Measurements from ENCODE around the gene SYT13. TPM values are rescaled to one million over a fixed set of nuclear protein-coding genes. Genes with fewer than 3 reads are reported as not detected.

SYT13 gene
- total RNA-seq, 2 experiments from 2014 or later: not detected

DNA sequence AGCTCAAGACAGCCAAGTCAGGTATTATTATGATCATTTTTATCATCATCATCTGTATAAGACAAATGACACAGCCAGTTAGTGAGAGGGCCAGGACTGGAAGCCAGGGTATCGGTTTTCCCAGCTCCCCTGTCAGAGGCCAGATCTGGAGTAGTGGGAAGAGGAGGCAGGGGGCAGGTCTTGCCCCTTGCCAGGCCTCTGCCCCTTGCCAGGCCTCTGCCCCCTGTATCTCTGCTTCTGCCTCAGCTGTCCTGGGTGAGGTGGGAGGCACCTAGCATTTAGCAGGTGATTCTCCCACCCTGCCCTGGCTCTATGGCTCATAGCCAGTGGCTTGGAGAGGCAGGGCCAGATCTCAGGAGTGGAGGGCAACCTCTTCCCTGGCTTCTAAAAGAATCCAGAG, 72.4 kb downstream of the SYT13 start:
- no peak overlapping the region for H3K4me3 Mint-ChIP-seq
- no peak overlapping the region for H3K27ac Mint-ChIP-seq
- H3K9me3 Mint-ChIP-seq: no peaks in the 10 kb centered on the region
- CTCF ChIA-PET: interaction anchor here (1.1 kb wide), 1 partner anchor 11 kb away, joined by 3 read pairs; no protein-coding TSS in a partner anchor
- H3K36me3 Mint-ChIP-seq (ENCODE audit: low read depth): no peaks in the 10 kb centered on the region
- no peak for DNase-seq
- no peaks in the 10 kb centered on the region for H3K27me3 Mint-ChIP-seq
- H3K4me1 Mint-ChIP-seq: peaks cover 11% of the 10 kb centered on the region
- POLR2A ChIA-PET: no interaction called here

GRCh38 chr11:45213316-45213665, 72.8 kb downstream of the SYT13 start:
- Mint-ChIP-seq H3K9me3 (no peaks in the 10 kb centered on the region), H3K4me1 (peaks cover 11% of the 10 kb centered on the region), H3K27ac (no peak overlapping the region), H3K4me3 (no peak overlapping the region), H3K27me3 (no peaks in the 10 kb centered on the region), H3K36me3 (ENCODE audit: low read depth) (no peaks in the 10 kb centered on the region)
- CTCF ChIA-PET: interaction anchor here (1.1 kb wide), 1 partner anchor 11 kb away, joined by 3 read pairs; no protein-coding TSS in a partner anchor
- POLR2A ChIA-PET: no interaction called here
- DNase-seq: no peak

DNA sequence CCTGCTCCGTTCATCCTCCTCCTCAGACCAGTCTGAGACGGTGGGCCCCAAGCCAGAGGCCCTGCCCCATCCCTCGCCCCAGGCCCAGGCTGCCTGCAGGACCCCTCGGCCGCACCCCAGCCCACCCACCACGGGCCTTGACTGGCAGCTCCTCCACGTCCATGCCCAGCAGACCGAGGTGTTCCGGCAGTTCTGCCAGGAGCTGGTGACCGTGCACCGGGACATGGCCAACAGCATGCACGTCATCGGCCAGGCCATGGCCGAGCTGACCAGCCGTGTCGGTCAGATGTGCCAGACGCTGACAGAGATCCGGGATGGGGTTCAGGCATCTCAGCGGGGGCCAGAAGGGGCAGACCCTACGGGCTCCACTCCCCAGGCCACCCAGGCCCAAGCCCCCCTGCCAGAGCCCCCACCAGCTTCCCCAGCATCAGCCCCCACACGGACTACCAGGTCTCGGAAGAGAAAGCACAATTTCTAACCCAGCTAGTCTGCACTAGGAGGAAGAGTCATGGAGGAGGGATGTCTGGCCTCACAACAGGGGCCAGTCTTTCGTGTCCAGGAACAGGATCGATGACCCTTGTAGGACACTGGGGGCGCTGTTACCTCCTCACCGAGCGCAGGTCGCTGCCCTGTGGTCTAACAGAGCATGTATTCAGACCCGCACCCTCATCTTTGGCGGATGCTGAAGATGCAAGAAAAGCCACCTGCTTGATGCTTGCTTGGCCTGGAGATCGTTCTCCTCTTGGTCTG, 73.4 kb downstream of the SYT13 start:
- POLR2A ChIA-PET: no interaction called here
- Mint-ChIP-seq H3K27ac (no peak overlapping the region), H3K4me3 (no peak overlapping the region), H3K27me3 (no peaks in the 10 kb centered on the region), H3K36me3 (ENCODE audit: low read depth) (no peaks in the 10 kb centered on the region), H3K9me3 (no peaks in the 10 kb centered on the region), H3K4me1 (peaks cover 11% of the 10 kb centered on the region)
- no peak for DNase-seq
- CTCF ChIA-PET: interaction anchor here (1.1 kb wide), 1 partner anchor 10 kb away, joined by 3 read pairs; no protein-coding TSS in a partner anchor

GRCh38 chr11:45211732-45212131, 74.4 kb downstream of the SYT13 start:
- no peaks in the 10 kb centered on the region for H3K9me3 Mint-ChIP-seq
- no peak overlapping the region for H3K27ac Mint-ChIP-seq
- H3K4me1 Mint-ChIP-seq: peaks cover 11% of the 10 kb centered on the region
- no peak overlapping the region for H3K4me3 Mint-ChIP-seq
- no peaks in the 10 kb centered on the region for H3K36me3 Mint-ChIP-seq (ENCODE audit: low read depth)
- H3K27me3 Mint-ChIP-seq: no peaks in the 10 kb centered on the region
- DNase-seq: no peak
- POLR2A ChIA-PET: no interaction called here
- CTCF ChIA-PET: no interaction called here

DNA sequence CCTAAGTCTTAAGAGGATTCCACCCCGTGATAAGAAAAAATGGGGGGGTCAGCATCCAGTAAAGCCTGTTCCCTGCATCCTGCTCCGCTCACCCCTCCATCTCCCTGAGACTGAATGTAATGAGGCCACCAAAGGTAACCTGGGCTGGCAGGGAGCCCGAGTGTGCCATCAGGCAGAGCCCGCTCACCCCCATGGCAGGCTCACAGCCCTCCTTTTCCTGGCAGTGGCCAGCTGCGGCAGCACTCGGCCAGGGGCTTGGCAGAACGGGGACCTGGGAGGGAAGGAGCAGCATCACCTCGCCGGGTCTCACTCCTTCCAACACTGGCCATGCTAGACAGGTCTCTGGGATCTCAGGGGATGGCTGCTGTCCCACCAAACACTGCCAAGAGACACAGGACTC, 75.3 kb downstream of the SYT13 start:
- H3K4me3 Mint-ChIP-seq: no peak overlapping the region
- H3K9me3 Mint-ChIP-seq: no peaks in the 10 kb centered on the region
- H3K36me3 Mint-ChIP-seq (ENCODE audit: low read depth): no peaks in the 10 kb centered on the region
- peaks cover 11% of the 10 kb centered on the region for H3K4me1 Mint-ChIP-seq
- H3K27me3 Mint-ChIP-seq: no peaks in the 10 kb centered on the region
- ChIA-PET CTCF (no interaction called here), POLR2A (no interaction called here)
- H3K27ac Mint-ChIP-seq: no peak overlapping the region
- no peak for DNase-seq

- CTCF ChIA-PET: no interaction called here
- Mint-ChIP-seq H3K27ac (no peak overlapping the region), H3K36me3 (ENCODE audit: low read depth) (no peaks in the 10 kb centered on the region)
These were observed 76.0 kb downstream of the SYT13 start for GRCh38 chr11:45209891-45210699.

GRCh38 chr11:45209000-45209879, 76.9 kb downstream of the SYT13 start:
- H3K27ac Mint-ChIP-seq: no peak overlapping the region
- H3K27me3 Mint-ChIP-seq: no peaks in the 10 kb centered on the region
- no peaks in the 10 kb centered on the region for H3K36me3 Mint-ChIP-seq (ENCODE audit: low read depth)
- POLR2A ChIA-PET: no interaction called here
- H3K4me1 Mint-ChIP-seq: no peaks in the 10 kb centered on the region
- no peaks in the 10 kb centered on the region for H3K9me3 Mint-ChIP-seq
- DNase-seq: no peak
- H3K4me3 Mint-ChIP-seq: no peak overlapping the region
- CTCF ChIA-PET: no interaction called here

More at GRCh38 chr11:45209891-45210699, 76.0 kb downstream of the SYT13 start:
- no peak overlapping the region for H3K4me3 Mint-ChIP-seq
- H3K9me3 Mint-ChIP-seq: no peaks in the 10 kb centered on the region
- H3K4me1 Mint-ChIP-seq: peaks cover 4% of the 10 kb centered on the region
- DNase-seq: no peak
- no peaks in the 10 kb centered on the region for H3K27me3 Mint-ChIP-seq
- POLR2A ChIA-PET: no interaction called here

- ChIA-PET POLR2A (no interaction called here), CTCF (no interaction called here)
- no peaks in the 10 kb centered on the region for H3K36me3 Mint-ChIP-seq (ENCODE audit: low read depth)
- no peak overlapping the region for H3K4me3 Mint-ChIP-seq
- no peaks in the 10 kb centered on the region for H3K4me1 Mint-ChIP-seq
- no peak for DNase-seq
- no peaks in the 10 kb centered on the region for H3K27me3 Mint-ChIP-seq
- H3K27ac Mint-ChIP-seq: no peak overlapping the region
- peaks cover under 1% of the 10 kb centered on the region for H3K9me3 Mint-ChIP-seq
These were observed 78.0 kb downstream of the SYT13 start for GRCh38 chr11:45208135-45208534.

GRCh38 chr11:45205978-45206377, 80.2 kb downstream of the SYT13 start:
- Mint-ChIP-seq H3K9me3 (peaks cover 5% of the 10 kb centered on the region), H3K36me3 (ENCODE audit: low read depth) (no peaks in the 10 kb centered on the region), H3K27ac (no peak overlapping the region), H3K4me1 (no peaks in the 10 kb centered on the region), H3K27me3 (no peaks in the 10 kb centered on the region), H3K4me3 (no peak overlapping the region)
- DNase-seq: no peak
- POLR2A ChIA-PET: no interaction called here
- CTCF ChIA-PET: no interaction called here

DNA sequence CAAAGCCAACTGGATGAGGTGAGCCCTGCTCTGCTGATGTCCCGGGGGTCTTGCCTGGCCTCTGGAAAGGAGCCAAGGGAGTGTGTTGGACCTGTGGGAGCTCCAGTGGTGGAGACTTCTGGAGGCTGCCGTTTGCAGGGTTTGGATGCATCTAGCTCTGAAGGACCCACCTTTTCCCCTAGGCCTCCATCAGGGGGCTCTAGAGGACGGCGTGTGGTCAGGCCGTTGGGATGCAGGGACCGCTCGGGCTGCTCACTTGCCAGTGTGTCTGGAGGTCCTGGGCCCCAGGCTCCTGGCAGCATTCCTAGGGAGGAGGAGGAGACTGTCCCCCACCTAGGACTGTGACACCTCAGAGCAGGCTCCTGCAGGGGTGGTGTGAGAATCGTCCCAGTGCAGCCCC, 81.4 kb downstream of the SYT13 start:
- Mint-ChIP-seq H3K27ac (no peak overlapping the region), H3K4me3 (no peak overlapping the region), H3K36me3 (ENCODE audit: low read depth) (no peaks in the 10 kb centered on the region), H3K9me3 (peaks cover 5% of the 10 kb centered on the region), H3K4me1 (no peaks in the 10 kb centered on the region), H3K27me3 (no peaks in the 10 kb centered on the region)
- ChIA-PET CTCF (no interaction called here), POLR2A (no interaction called here)
- DNase-seq: no peak

GRCh38 chr11:45193695-45194094, 92.4 kb downstream of the SYT13 start:
- Mint-ChIP-seq H3K27me3 (no peaks in the 10 kb centered on the region), H3K4me3 (no peak overlapping the region), H3K36me3 (ENCODE audit: low read depth) (no peaks in the 10 kb centered on the region), H3K4me1 (no peaks in the 10 kb centered on the region), H3K9me3 (no peaks in the 10 kb centered on the region), H3K27ac (no peak overlapping the region)
- ChIA-PET POLR2A (no interaction called here), CTCF (no interaction called here)
- no peak for DNase-seq
